Measurements from ENCODE around the gene PTPN13.

The PTPN13 gene

GRCh38 chr4:86788826-86789225, 194.7 kb downstream of the PTPN13 start:
- Histone ChIP-seq H3K36me3 (ENCODE audit: control insufficient read depth in 2 of 2, insufficient read depth in 2 of 2, low read length in 2 of 2) (no peaks in the 10 kb centered on the region), H3K4me3 (ENCODE audit: low read length in 2 of 2) (no peak overlapping the region), H3K27ac (ENCODE audit: low read depth in 2 of 2, low read length in 2 of 2) (no peak overlapping the region), H3K9me3 (ENCODE audit: control insufficient read depth in 2 of 2, low read length in 2 of 2) (no peaks in the 10 kb centered on the region), H3K4me1 (ENCODE audit: control insufficient read depth in 2 of 2, insufficient read depth in 2 of 2, low read length in 2 of 2) (no peaks in the 10 kb centered on the region), H3K27me3 (ENCODE audit: control insufficient read depth in 2 of 2, insufficient read depth in 2 of 2, low read length in 2 of 2) (no peaks in the 10 kb centered on the region), H3K9ac (ENCODE audit: low read depth in 1 of 2, low read length in 2 of 2) (no peak overlapping the region)

DNA sequence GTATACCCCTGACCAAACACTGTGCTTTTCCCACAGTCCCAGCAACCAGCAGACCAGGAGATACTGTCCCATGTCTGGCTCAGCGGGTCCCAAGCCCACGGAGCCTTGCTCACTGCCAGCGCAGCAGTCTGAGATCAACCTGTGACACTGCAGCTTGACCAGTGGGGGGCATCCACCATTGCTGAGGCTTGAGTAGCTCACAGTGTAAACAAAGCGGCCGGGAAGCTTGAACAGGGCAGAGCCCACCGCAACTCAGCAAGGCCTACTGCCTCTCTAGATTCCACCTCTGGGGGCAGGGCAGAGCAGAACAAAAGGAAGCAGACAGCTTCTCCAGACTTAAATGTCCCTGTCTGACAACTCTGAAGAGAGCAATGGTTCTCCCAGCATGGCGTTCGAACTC, 197.0 kb downstream of the PTPN13 start:
- no peak overlapping the region for H3K27ac ChIP-seq (ENCODE audit: low read depth in 2 of 2, low read length in 2 of 2)
- no peaks in the 10 kb centered on the region for H3K27me3 ChIP-seq (ENCODE audit: control insufficient read depth in 2 of 2, insufficient read depth in 2 of 2, low read length in 2 of 2)
- no peak overlapping the region for H3K4me3 ChIP-seq (ENCODE audit: low read length in 2 of 2)
- no peaks in the 10 kb centered on the region for H3K4me1 ChIP-seq (ENCODE audit: control insufficient read depth in 2 of 2, insufficient read depth in 2 of 2, low read length in 2 of 2)
- H3K9ac ChIP-seq (ENCODE audit: low read depth in 1 of 2, low read length in 2 of 2): no peak overlapping the region
- H3K9me3 ChIP-seq (ENCODE audit: control insufficient read depth in 2 of 2, low read length in 2 of 2): no peaks in the 10 kb centered on the region
- no peaks in the 10 kb centered on the region for H3K36me3 ChIP-seq (ENCODE audit: control insufficient read depth in 2 of 2, insufficient read depth in 2 of 2, low read length in 2 of 2)

GRCh38 chr4:86809809-86810208, 215.7 kb downstream of the PTPN13 start:
- H3K27ac ChIP-seq (ENCODE audit: low read depth in 2 of 2, low read length in 2 of 2): no peak overlapping the region
- peaks cover 0 to 2% of the 10 kb centered on the region in 2 donors for H3K36me3 ChIP-seq (ENCODE audit: control insufficient read depth in 2 of 2, insufficient read depth in 2 of 2, low read length in 2 of 2)
- no peak overlapping the region for H3K4me3 ChIP-seq (ENCODE audit: low read length in 2 of 2)
- no peak overlapping the region for H3K9ac ChIP-seq (ENCODE audit: low read depth in 1 of 2, low read length in 2 of 2)
- H3K4me1 ChIP-seq (ENCODE audit: control insufficient read depth in 2 of 2, insufficient read depth in 2 of 2, low read length in 2 of 2): no peaks in the 10 kb centered on the region
- H3K9me3 ChIP-seq (ENCODE audit: control insufficient read depth in 2 of 2, low read length in 2 of 2): no peaks in the 10 kb centered on the region
- H3K27me3 ChIP-seq (ENCODE audit: control insufficient read depth in 2 of 2, insufficient read depth in 2 of 2, low read length in 2 of 2): no peaks in the 10 kb centered on the region

- H3K4me3 ChIP-seq (ENCODE audit: low read length in 2 of 2): no peak overlapping the region
- peaks cover 0 to 2% of the 10 kb centered on the region in 2 donors for H3K36me3 ChIP-seq (ENCODE audit: control insufficient read depth in 2 of 2, insufficient read depth in 2 of 2, low read length in 2 of 2)
- peaks cover 0 to under 1% of the 10 kb centered on the region in 2 donors for H3K9me3 ChIP-seq (ENCODE audit: control insufficient read depth in 2 of 2, low read length in 2 of 2)
- no peaks in the 10 kb centered on the region for H3K4me1 ChIP-seq (ENCODE audit: control insufficient read depth in 2 of 2, insufficient read depth in 2 of 2, low read length in 2 of 2)
- no peak overlapping the region for H3K9ac ChIP-seq (ENCODE audit: low read depth in 1 of 2, low read length in 2 of 2)
- H3K27ac ChIP-seq (ENCODE audit: low read depth in 2 of 2, low read length in 2 of 2): no peak overlapping the region
- H3K27me3 ChIP-seq (ENCODE audit: control insufficient read depth in 2 of 2, insufficient read depth in 2 of 2, low read length in 2 of 2): no peaks in the 10 kb centered on the region
These were observed 216.7 kb downstream of the PTPN13 start for GRCh38 chr4:86810847-86811246.

GRCh38 chr4:86815653-86816052, 221.5 kb downstream of the PTPN13 start:
- H3K27ac ChIP-seq (ENCODE audit: low read depth in 2 of 2, low read length in 2 of 2): no peak overlapping the region
- H3K4me1 ChIP-seq (ENCODE audit: control insufficient read depth in 2 of 2, insufficient read depth in 2 of 2, low read length in 2 of 2): no peaks in the 10 kb centered on the region
- peaks cover 0 to 2% of the 10 kb centered on the region in 2 donors for H3K9me3 ChIP-seq (ENCODE audit: control insufficient read depth in 2 of 2, low read length in 2 of 2)
- H3K4me3 ChIP-seq (ENCODE audit: low read length in 2 of 2): no peak overlapping the region
- no peak overlapping the region for H3K9ac ChIP-seq (ENCODE audit: low read depth in 1 of 2, low read length in 2 of 2)
- no peaks in the 10 kb centered on the region for H3K27me3 ChIP-seq (ENCODE audit: control insufficient read depth in 2 of 2, insufficient read depth in 2 of 2, low read length in 2 of 2)
- H3K36me3 ChIP-seq (ENCODE audit: control insufficient read depth in 2 of 2, insufficient read depth in 2 of 2, low read length in 2 of 2): peaks cover 0 to 2% of the 10 kb centered on the region in 2 donors

DNA sequence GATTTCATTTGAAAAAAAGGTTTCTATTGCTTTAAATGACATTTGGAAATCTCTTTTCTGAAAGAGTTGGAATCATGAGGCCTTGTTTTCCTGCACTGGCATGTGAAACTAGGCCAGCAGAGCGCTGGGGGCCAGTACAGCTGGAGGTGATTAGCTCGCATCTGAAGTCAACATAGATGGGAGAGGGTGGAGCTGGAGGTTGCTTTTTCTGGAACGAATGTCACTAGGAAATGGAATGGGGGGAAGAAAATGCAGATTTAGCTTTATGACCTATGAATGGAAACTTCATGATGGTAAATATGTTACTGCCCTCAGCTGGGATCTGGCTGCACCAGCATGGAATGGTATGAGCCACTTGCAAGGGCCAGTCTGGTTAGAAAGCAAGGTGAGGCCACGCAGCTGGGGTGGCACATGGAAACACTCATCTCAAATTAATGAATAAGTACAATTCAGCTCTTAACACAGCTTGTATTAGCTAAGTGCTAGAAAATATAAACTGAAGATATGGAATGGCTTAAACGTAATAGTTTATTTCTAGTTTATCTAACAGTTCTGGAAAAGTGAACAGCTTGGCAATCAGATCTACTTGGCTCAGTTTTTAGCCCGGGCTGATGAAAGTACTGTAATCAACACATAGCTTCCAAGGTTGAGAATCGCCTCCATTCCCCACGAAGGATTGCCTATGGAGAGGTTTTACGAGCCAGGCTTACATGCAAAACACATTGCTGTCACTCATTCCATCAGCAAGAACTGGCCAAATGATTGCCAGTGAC, 222.6 kb downstream of the PTPN13 start:
- Histone ChIP-seq H3K27me3 (ENCODE audit: control insufficient read depth in 2 of 2, insufficient read depth in 2 of 2, low read length in 2 of 2) (no peaks in the 10 kb centered on the region), H3K4me3 (ENCODE audit: low read length in 2 of 2) (no peak overlapping the region), H3K36me3 (ENCODE audit: control insufficient read depth in 2 of 2, insufficient read depth in 2 of 2, low read length in 2 of 2) (peaks cover 0 to 2% of the 10 kb centered on the region in 2 donors), H3K4me1 (ENCODE audit: control insufficient read depth in 2 of 2, insufficient read depth in 2 of 2, low read length in 2 of 2) (no peaks in the 10 kb centered on the region), H3K9me3 (ENCODE audit: control insufficient read depth in 2 of 2, low read length in 2 of 2) (peaks cover 0 to 2% of the 10 kb centered on the region in 2 donors), H3K9ac (ENCODE audit: low read depth in 1 of 2, low read length in 2 of 2) (no peak overlapping the region), H3K27ac (ENCODE audit: low read depth in 2 of 2, low read length in 2 of 2) (no peak overlapping the region)

GRCh38 chr4:86818211-86818610, 224.1 kb downstream of the PTPN13 start:
- peaks cover 0 to 2% of the 10 kb centered on the region in 2 donors for H3K9me3 ChIP-seq (ENCODE audit: control insufficient read depth in 2 of 2, low read length in 2 of 2)
- H3K27ac ChIP-seq (ENCODE audit: low read depth in 2 of 2, low read length in 2 of 2): no peak overlapping the region
- no peak overlapping the region for H3K9ac ChIP-seq (ENCODE audit: low read depth in 1 of 2, low read length in 2 of 2)
- H3K4me3 ChIP-seq (ENCODE audit: low read length in 2 of 2): no peak overlapping the region
- H3K4me1 ChIP-seq (ENCODE audit: control insufficient read depth in 2 of 2, insufficient read depth in 2 of 2, low read length in 2 of 2): no peaks in the 10 kb centered on the region
- H3K36me3 ChIP-seq (ENCODE audit: control insufficient read depth in 2 of 2, insufficient read depth in 2 of 2, low read length in 2 of 2): peaks cover 0 to 2% of the 10 kb centered on the region in 2 donors
- no peaks in the 10 kb centered on the region for H3K27me3 ChIP-seq (ENCODE audit: control insufficient read depth in 2 of 2, insufficient read depth in 2 of 2, low read length in 2 of 2)

DNA sequence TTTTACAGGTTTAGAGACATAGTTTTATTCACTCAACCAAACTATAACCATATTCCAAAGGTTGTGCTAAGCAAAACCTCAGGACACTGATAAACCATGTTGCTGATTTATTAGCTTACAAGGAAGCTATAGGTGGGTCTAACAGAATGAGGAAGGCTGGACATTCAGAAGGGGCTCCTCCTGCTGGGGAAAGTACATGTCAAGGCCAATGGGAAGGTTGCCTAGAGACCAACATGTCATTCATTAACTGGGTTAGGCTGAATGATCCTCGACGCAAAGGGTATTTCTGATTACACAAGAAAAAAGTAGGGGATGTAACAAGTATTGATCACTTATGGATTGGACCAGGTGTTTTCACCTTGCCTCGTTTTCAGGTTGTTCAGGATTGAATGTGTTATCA, 224.7 kb downstream of the PTPN13 start:
- Histone ChIP-seq H3K4me3 (ENCODE audit: low read length in 2 of 2) (no peak overlapping the region), H3K4me1 (ENCODE audit: control insufficient read depth in 2 of 2, insufficient read depth in 2 of 2, low read length in 2 of 2) (no peaks in the 10 kb centered on the region), H3K36me3 (ENCODE audit: control insufficient read depth in 2 of 2, insufficient read depth in 2 of 2, low read length in 2 of 2) (peaks cover 0 to 2% of the 10 kb centered on the region in 2 donors), H3K27ac (ENCODE audit: low read depth in 2 of 2, low read length in 2 of 2) (no peak overlapping the region), H3K27me3 (ENCODE audit: control insufficient read depth in 2 of 2, insufficient read depth in 2 of 2, low read length in 2 of 2) (no peaks in the 10 kb centered on the region), H3K9ac (ENCODE audit: low read depth in 1 of 2, low read length in 2 of 2) (no peak overlapping the region), H3K9me3 (ENCODE audit: control insufficient read depth in 2 of 2, low read length in 2 of 2) (peaks cover 0 to 2% of the 10 kb centered on the region in 2 donors)

- H3K27me3 ChIP-seq (ENCODE audit: control insufficient read depth in 2 of 2, insufficient read depth in 2 of 2, low read length in 2 of 2): no peaks in the 10 kb centered on the region
- no peak overlapping the region for H3K4me3 ChIP-seq (ENCODE audit: low read length in 2 of 2)
- peaks cover 0 to 1% of the 10 kb centered on the region in 2 donors for H3K36me3 ChIP-seq (ENCODE audit: control insufficient read depth in 2 of 2, insufficient read depth in 2 of 2, low read length in 2 of 2)
- H3K9ac ChIP-seq (ENCODE audit: low read depth in 1 of 2, low read length in 2 of 2): no peak overlapping the region
- no peak overlapping the region for H3K27ac ChIP-seq (ENCODE audit: low read depth in 2 of 2, low read length in 2 of 2)
- no peaks in the 10 kb centered on the region for H3K4me1 ChIP-seq (ENCODE audit: control insufficient read depth in 2 of 2, insufficient read depth in 2 of 2, low read length in 2 of 2)
- peaks cover 0 to 2% of the 10 kb centered on the region in 2 donors for H3K9me3 ChIP-seq (ENCODE audit: control insufficient read depth in 2 of 2, low read length in 2 of 2)
These were observed 225.4 kb downstream of the PTPN13 start for GRCh38 chr4:86819561-86819960.

DNA sequence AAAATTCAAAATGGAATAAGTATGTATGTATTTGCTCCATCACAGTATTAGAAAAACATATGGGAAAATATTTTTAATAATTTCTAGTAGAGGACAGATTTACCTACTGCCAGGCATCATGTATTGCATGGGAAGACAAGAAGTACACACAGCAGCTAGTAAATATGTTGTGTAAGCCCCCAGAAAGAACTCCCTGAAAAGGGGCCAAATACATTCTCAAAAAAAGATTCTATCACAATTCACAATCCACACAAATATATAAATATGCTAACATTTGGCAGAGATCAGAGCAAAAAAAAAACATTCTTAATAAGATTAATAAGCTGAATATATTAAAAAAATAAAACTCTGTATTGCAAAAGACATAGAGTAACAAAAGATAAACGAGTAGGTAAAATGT, 227.0 kb downstream of the PTPN13 start:
- Histone ChIP-seq H3K27me3 (ENCODE audit: control insufficient read depth in 2 of 2, insufficient read depth in 2 of 2, low read length in 2 of 2) (no peaks in the 10 kb centered on the region), H3K4me1 (ENCODE audit: control insufficient read depth in 2 of 2, insufficient read depth in 2 of 2, low read length in 2 of 2) (no peaks in the 10 kb centered on the region), H3K9ac (ENCODE audit: low read depth in 1 of 2, low read length in 2 of 2) (no peak overlapping the region), H3K36me3 (ENCODE audit: control insufficient read depth in 2 of 2, insufficient read depth in 2 of 2, low read length in 2 of 2) (no peaks in the 10 kb centered on the region), H3K27ac (ENCODE audit: low read depth in 2 of 2, low read length in 2 of 2) (no peak overlapping the region), H3K4me3 (ENCODE audit: low read length in 2 of 2) (no peak overlapping the region), H3K9me3 (ENCODE audit: control insufficient read depth in 2 of 2, low read length in 2 of 2) (no peaks in the 10 kb centered on the region)
